Lower leg skin (tissue), 4 donors: ENCODE results near the gene ASB14. TPM values are rescaled to one million over a fixed set of nuclear protein-coding genes. Genes with fewer than 3 reads are reported as not detected.

Experiments used
- DNase-seq, 2 donors: peaks; one replicate each; pipeline ENCODE4 v3.0.0-alpha.2; 2019; ENCODE audit warnings: low spot score in 2 of 2
- H3K4me3 ChIP-seq: fragments of 200-600 bp; sonication (generic); 2 replicates; pipeline ENCODE4 v1.5.1; 2017; ENCODE audit warnings: mild to moderate bottlenecking, low read depth; ENCODE audit not compliant: poor library complexity, severe bottlenecking
- POLR2A ChIP-seq, 2 donors: fragments of 450-650 bp; IDR thresholded peaks; one replicate each; pipeline ENCODE4 v1.6.1; 2016 to 2017; ENCODE audit warnings: antibody characterized with exemption in 2 of 2, mild to moderate bottlenecking in 1 of 2, moderate library complexity in 1 of 2
- WGBS, 2 donors: methylation state at CpG; one replicate each; pipeline ENCODE4 v1.1.5; 2018; 5-methylcytosine and 5-hydroxymethylcytosine counted together
- intact Hi-C: fragments of 100-400 bp; cut with DNase I; formaldehyde crosslinking; loops from one replicate; pipeline ENCODE4 v1.15.0; 2023; ENCODE audit warnings: low total_unique reads
- total RNA-seq, 4 donors: library from RNA; depleted of rRNA; stranded (reverse); fragments of >200 nt; gene quantifications; one replicate each; pipeline ENCODE4 v1.1.0, GENCODE V29; 2016
- TF ChIP-seq, protein P1 (sequence below), 3 donors: fragments of 450-650 bp; IDR thresholded peaks; one replicate each; pipeline ENCODE4 v1.5.1; 2016; ENCODE audit warnings: antibody characterized with exemption in 3 of 3, mild to moderate bottlenecking in 3 of 3, moderate library complexity in 2 of 3

ASB14 gene
- total RNA-seq, 4 donors from 2014 or later = not detected

DNA sequence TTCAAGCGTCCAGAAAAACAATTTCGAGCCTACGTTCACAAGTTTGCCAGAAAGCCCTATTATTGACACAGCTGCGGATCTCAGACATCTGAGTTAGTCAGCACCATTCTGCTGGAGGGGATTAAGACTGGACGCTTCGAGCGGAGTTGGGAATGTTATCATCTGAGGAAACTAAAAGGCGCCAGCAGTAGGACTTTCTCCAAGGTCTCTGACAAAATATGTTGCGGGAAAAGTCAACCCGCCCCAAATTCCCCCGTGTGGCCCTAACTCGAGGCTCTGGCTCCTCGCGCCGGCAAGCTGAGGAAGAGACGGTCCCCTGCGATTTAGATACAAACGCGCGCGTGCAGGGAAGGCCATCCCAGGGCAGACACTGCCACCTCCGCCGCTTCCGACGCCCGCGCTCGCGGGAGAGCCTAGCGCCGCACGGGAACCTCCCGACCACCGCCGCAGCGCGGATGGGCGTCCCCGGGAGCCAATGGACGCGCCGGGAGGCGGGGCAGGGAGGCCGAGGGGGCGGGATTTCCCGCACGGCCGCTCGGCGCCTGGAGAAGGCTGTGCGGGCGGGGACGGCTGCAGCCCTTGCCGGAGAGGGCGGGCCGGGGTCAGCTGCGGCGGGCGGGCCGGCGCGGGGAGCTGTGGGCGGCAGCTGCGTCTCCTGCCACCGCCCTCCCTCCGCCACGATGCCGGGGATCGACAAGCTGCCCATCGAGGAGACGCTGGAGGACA is 65.1 kb downstream of the ASB14 start, which contains the start of gene APPL1:
Gene APPL1 (plus strand): TSS at position 526 of the 726 bp plus-strand sequence. CDS start 155 bp downstream, at position 681.
- DNase-seq = peak; percentile 84 to 98
- H3K4me3 ChIP-seq = peak within 1 kb of the TSS; percentile 72
- TF ChIP-seq, protein P1, sequence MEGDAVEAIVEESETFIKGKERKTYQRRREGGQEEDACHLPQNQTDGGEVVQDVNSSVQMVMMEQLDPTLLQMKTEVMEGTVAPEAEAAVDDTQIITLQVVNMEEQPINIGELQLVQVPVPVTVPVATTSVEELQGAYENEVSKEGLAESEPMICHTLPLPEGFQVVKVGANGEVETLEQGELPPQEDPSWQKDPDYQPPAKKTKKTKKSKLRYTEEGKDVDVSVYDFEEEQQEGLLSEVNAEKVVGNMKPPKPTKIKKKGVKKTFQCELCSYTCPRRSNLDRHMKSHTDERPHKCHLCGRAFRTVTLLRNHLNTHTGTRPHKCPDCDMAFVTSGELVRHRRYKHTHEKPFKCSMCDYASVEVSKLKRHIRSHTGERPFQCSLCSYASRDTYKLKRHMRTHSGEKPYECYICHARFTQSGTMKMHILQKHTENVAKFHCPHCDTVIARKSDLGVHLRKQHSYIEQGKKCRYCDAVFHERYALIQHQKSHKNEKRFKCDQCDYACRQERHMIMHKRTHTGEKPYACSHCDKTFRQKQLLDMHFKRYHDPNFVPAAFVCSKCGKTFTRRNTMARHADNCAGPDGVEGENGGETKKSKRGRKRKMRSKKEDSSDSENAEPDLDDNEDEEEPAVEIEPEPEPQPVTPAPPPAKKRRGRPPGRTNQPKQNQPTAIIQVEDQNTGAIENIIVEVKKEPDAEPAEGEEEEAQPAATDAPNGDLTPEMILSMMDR (IDR thresholded peaks at IDR 0.05) = no peak
- TF ChIP-seq POLR2A (IDR thresholded peaks at IDR 0.05) = no peak
- 0 to 1% methylated on average over 23 to 42 of the region's 71 CpGs for WGBS, 2 donors
- intact Hi-C loops = no loop called here

DNA sequence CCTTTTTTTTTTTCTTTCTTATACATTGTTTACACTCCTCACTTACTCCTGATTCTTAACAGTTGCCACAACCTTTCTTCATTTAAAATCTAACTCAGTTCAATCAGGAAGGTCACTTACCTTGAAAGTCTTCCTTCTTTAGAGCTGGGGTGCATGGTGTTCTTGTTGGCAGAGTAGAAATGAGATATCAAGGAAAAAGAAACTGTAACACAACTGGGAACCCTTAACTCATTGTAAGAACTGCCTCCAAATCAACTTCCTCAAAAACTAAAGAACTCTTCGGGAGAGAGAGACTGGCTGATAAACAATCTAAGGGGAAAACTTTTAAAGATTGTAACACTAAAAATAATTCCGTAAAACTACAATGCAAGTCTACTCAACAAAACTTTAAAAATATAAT is 66.3 kb downstream of the ASB14 start:
- intact Hi-C loops = no loop called here
- no peak overlapping the region for H3K4me3 ChIP-seq
- TF ChIP-seq POLR2A (IDR thresholded peaks at IDR 0.05) = no peak
- TF ChIP-seq, protein P1 (IDR thresholded peaks at IDR 0.05) = no peak
- WGBS, 2 donors = 61 to 68% methylated on average over 2 of the region's 2 CpGs
- DNase-seq = no peak

DNA sequence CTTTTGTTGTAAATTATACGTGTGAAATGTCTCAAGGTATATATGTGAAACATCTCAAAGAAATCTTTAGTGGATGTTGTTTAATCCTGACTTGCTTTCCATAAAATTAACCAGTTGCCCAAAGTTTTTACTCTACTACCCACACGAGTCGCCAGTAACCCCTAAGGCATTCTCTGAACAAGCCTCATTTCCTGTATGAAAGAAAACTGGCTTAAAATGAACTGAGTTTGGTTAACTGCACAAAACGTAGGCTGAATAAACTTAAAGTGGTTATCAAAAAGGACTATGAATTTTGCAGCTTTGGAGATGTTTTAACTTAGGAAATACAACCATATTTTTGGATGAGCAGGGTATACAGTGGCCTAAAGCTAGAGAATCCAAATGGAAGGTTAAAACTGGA is 67.6 kb downstream of the ASB14 start:
- intact Hi-C loops = no loop called here
- TF ChIP-seq, protein P1 (IDR thresholded peaks at IDR 0.05) = no peak
- no peak for TF ChIP-seq POLR2A (IDR thresholded peaks at IDR 0.05)
- 60 to 65% methylated on average over 4 of the region's 4 CpGs for WGBS, 2 donors
- H3K4me3 ChIP-seq = no peak overlapping the region
- no peak for DNase-seq

DNA sequence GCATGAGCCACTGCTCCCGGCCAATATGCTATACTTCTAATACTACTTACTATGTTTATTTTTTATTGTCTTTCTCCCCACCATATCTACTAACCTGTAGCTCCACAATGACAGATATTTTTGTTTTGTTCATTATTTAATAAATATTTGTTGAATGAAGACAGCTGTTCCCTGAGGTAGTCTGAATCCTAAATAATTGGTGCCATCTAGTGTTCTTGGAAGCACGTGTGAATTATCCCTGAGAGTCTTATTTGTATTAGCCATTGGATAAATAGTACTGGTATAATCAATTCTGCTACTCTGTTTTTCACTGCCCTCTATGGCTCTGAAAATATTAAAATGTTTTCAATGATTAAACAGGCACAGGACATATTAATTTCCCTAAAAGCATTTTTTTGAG is 70.6 kb downstream of the ASB14 start:
- intact Hi-C loops = no loop called here
- no peak for TF ChIP-seq POLR2A (IDR thresholded peaks at IDR 0.05)
- TF ChIP-seq, protein P1 (IDR thresholded peaks at IDR 0.05) = no peak
- H3K4me3 ChIP-seq = no peak overlapping the region
- DNase-seq = no peak
- WGBS, 2 donors = 51 to 76% methylated on average over 2 of the region's 2 CpGs

Other genes starting within 250 kb of the ASB14 start
- gene SPATA12, start 232.0 kb downstream of the ASB14 start, total RNA-seq = not detected
- 1 to 10 TPM; 2.9 to 5.9 (median 5.4) TPM for gene IL17RD, start 127.3 kb downstream of the ASB14 start, total RNA-seq
- 1 to 10 TPM in 2 of 4 donors, under 1 TPM in 2; 0.30 to 3.7 (median 1.6) TPM for gene HESX1, start 92.7 kb downstream of the ASB14 start, total RNA-seq
- 10 to 100 TPM; 41.8 to 49.0 (median 44.5) TPM for gene APPL1, start 65.0 kb downstream of the ASB14 start, total RNA-seq